GM23338 (cell line): ENCODE results near the gene KNOP1. TPM values are rescaled to one million over a fixed set of nuclear protein-coding genes. Genes with fewer than 3 reads are reported as not detected.

Source experiments
- ATAC-seq: fragments of 200-7000 bp; cut with Tn5 transposase; 3 replicates; pipeline ENCODE4 v1.9.1; 2020
- DNase-seq: peaks from one replicate; pipeline ENCODE4 v3.0.0-alpha.2; 2015; ENCODE audit warnings: low spot score
- H2AFZ ChIP-seq: fragments of 200-600 bp; sonication (generic); 2 replicates; pipeline ENCODE4 v1.8.0; 2016; ENCODE audit warnings: antibody characterized with exemption, mild to moderate bottlenecking, moderate library complexity
- H3F3A ChIP-seq: fragments of 200-600 bp; sonication (generic); replicated peaks from 2 replicates; pipeline ENCODE4 v1.8.0; 2017; ENCODE audit warnings: antibody characterized with exemption, mixed run types, low read depth
- H3K27ac ChIP-seq: fragments of 200-600 bp; sonication (generic); 2 replicates; pipeline ENCODE4 v1.6.1; 2016; ENCODE audit warnings: low read depth
- H3K27me3 ChIP-seq: fragments of 200-600 bp; sonication (generic); 2 replicates; pipeline ENCODE4 v1.8.0; 2016; ENCODE audit warnings: mild to moderate bottlenecking, mixed run types, moderate library complexity; ENCODE audit not compliant: insufficient read depth
- H3K36me3 ChIP-seq: fragments of 200-600 bp; sonication (generic); 2 replicates; pipeline ENCODE4 v1.8.0; 2016; ENCODE audit warnings: mild to moderate bottlenecking; ENCODE audit not compliant: insufficient read depth
- H3K4me1 ChIP-seq: fragments of 200-600 bp; sonication (generic); 2 replicates; pipeline ENCODE4 v1.8.0; 2016; ENCODE audit warnings: mild to moderate bottlenecking, moderate library complexity; ENCODE audit not compliant: insufficient read depth
- H3K4me2 ChIP-seq: fragments of 200-600 bp; sonication (generic); 2 replicates; pipeline ENCODE4 v1.7.1; 2017; ENCODE audit warnings: mixed run types
- H3K4me3 ChIP-seq: fragments of 200-600 bp; sonication (generic); 2 replicates; pipeline ENCODE4 v1.6.1; 2016; ENCODE audit warnings: mixed run types
- H3K79me2 ChIP-seq: fragments of 200-600 bp; sonication (generic); replicated peaks from 2 replicates; pipeline ENCODE4 v1.8.0; 2017; ENCODE audit warnings: mild to moderate bottlenecking; ENCODE audit not compliant: insufficient read depth
- H3K9me2 ChIP-seq: fragments of 200-600 bp; sonication (generic); 2 replicates; pipeline ENCODE4 v1.8.0; 2017; ENCODE audit not compliant: insufficient read depth
- H4K20me1 ChIP-seq: fragments of 200-600 bp; sonication (generic); replicated peaks from 2 replicates; pipeline ENCODE4 v1.8.0; 2017; ENCODE audit warnings: mild to moderate bottlenecking; ENCODE audit not compliant: insufficient read depth
- H3K27ac Mint-ChIP-seq: 2 replicates; pipeline ENCODE4 v1.8.0; 2020; ENCODE audit warnings: inconsistent platforms, mild to moderate bottlenecking, moderate library complexity, mixed read lengths
- H3K27me3 Mint-ChIP-seq: 3 replicates; pipeline ENCODE4 v1.8.0; 2022; ENCODE audit warnings: low read depth, mild to moderate bottlenecking, moderate library complexity, mixed read lengths, inconsistent platforms; ENCODE audit not compliant: insufficient read depth, poor library complexity
- H3K36me3 Mint-ChIP-seq: 3 replicates; pipeline ENCODE4 v1.8.0; 2021; ENCODE audit warnings: low read depth, mild to moderate bottlenecking, inconsistent platforms, moderate library complexity, mixed read lengths
- H3K4me1 Mint-ChIP-seq: 3 replicates; pipeline ENCODE4 v1.8.0; 2020; ENCODE audit warnings: mild to moderate bottlenecking, inconsistent platforms, mixed read lengths
- H3K4me3 Mint-ChIP-seq: 3 replicates; pipeline ENCODE4 v1.8.0; 2021; ENCODE audit warnings: moderate library complexity, mild to moderate bottlenecking, inconsistent platforms, mixed read lengths
- H3K9me3 Mint-ChIP-seq: 3 replicates; pipeline ENCODE4 v1.8.0; 2020; ENCODE audit warnings: moderate library complexity, mild to moderate bottlenecking, inconsistent platforms, mixed read lengths
- EZH2 ChIP-seq: fragments of 200-600 bp; sonication (generic); IDR thresholded peaks from one replicate; pipeline ENCODE4 v1.8.0; 2017; ENCODE audit warnings: antibody characterized with exemption, mild to moderate bottlenecking, low read depth; ENCODE audit not compliant: unreplicated experiment
- EZH2phosphoT487 ChIP-seq: fragments of 200-600 bp; sonication (generic); IDR thresholded peaks from one replicate; pipeline ENCODE4 v1.8.1; 2018; ENCODE audit warnings: antibody characterized with exemption; ENCODE audit not compliant: unreplicated experiment
- JUNB ChIP-seq: IDR thresholded peaks from one replicate; pipeline ENCODE4 v1.6.1; 2016; ENCODE audit warnings: antibody characterized with exemption; ENCODE audit not compliant: unreplicated experiment
- NANOG ChIP-seq: IDR thresholded peaks from 2 replicates; pipeline ENCODE4 v1.6.1; 2016; ENCODE audit warnings: antibody characterized with exemption, borderline replicate concordance
- ZNF331 ChIP-seq: fragments of 250-450 bp; sonication (Bioruptor Pico); IDR thresholded peaks from 2 replicates; pipeline ENCODE4 v1.5.0; 2020; ENCODE audit warnings: low read depth, mild to moderate bottlenecking, moderate library complexity
- polyA plus RNA-seq: library from polyadenylated mRNA; unstranded; fragments of >200 nt; fragmentation: Nextera tagmentation; extraction: Ambion mirVana; gene quantifications from 2 replicates; pipeline ENCODE4 v1.2.1, GENCODE V29; 2016
- total RNA-seq: library from RNA; depleted of rRNA; stranded (reverse); fragments of >200 nt; shearing (Covaris generic); gene quantifications from 2 replicates; pipeline ENCODE4 v1.2.3, GENCODE V29; 2014
- TF ChIP-seq, protein P1 (sequence below), 2 experiments: fragments of 200-600 bp in 1 of 2; sonication (generic) in 1 of 2; conservative IDR thresholded peaks; 2 replicates each; pipeline versions ENCODE4 v1.5.1 to v1.6.1; 2016 to 2017; ENCODE audit warnings: antibody characterized with exemption in 2 of 2, low read depth in 2 of 2, mild to moderate bottlenecking in 2 of 2, moderate library complexity in 1 of 2
- TF ChIP-seq, protein P2 (sequence below): fragments of 250-450 bp; sonication (Bioruptor Pico); IDR thresholded peaks from 2 replicates; pipeline ENCODE4 v1.5.0; 2020; ENCODE audit warnings: mild to moderate bottlenecking, moderate library complexity

Gene KNOP1
- total and polyA plus RNA-seq, 2 experiments from 2014 or later = 57.7 to 190 TPM

DNA sequence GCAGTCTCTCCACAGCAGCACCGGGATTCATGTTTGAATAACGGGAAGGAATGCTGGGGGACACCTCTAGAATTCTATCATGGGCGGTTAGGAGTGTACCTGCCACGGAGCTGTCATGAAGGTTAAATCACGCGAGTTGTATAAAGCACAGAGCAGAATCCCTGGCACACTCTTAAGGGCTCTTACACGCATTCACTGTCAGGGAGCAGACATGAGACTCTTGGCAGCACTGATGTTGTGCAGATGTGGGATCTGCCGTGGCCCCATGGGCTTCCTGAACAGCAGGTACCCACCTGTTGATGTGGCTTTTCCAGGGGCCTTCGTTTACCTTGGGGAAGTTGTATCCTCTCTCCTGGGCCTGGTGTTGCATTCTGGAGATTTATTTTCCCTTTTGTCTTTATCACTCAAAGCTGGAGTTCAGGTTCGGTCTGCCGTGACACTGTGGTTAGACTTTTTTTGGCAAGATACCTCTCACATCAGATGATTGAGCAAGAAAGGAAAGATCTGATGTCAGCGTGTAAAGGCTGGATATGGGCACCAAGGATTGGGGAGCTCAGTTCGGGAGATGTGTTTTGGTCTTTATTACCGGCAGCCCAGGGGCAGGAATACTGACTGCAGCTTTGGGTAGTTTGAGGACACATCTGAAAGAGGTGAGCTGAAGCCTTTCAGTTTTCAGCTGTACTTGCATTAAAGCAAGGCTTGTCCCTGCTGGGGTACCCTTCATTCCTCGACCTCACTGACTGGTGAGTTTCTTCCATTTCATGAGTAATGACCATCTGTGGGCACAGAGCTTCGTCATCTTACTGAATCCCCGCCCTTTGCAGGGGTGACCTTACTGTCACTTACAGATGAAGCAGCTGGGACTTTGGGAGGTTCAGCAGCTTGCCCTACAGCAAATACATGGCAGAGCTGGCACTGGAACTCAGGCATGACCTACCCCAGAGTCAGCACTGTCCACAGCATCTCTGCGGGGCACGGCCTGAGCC lies 19.3 kb downstream of the KNOP1 start (continued):
- no peak for TF ChIP-seq ZNF331 (CRISPR knock-in tag)
- TF ChIP-seq EZH2 = no peak
- no peak for TF ChIP-seq EZH2phosphoT487
- TF ChIP-seq NANOG = no peak

DNA sequence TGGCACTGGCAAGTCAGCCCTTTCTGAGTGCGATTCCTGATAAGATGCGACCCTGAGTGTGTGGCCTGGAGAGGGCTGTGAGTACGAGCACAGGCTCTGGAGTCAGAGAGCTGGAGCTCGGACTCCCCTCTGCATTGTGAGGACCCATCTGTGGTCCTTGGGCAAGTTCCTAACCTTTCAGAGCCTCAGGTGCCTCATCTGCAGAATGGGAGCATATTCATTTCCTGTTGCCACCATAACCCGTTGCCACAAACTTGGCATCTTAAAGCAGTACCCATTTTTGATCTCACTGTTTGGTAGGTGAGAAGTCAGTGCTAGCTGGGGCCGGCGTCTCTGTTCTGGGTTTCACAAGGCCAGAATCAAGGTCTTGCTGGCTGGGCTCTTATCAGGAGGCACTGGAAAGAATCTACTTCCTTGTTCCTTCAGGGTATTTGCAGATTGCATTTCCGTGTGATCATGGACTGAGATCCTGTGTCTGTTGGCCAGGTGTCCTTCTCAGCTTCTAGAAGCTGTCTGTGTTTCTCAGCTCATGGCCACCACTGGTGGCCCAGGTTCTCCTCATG lies 20.2 kb downstream of the KNOP1 start:
- Mint-ChIP-seq H3K27ac (no peak overlapping the region), H3K27me3 (no peaks in the 10 kb centered on the region), H3K4me1 (no peaks in the 10 kb centered on the region), H3K4me3 (no peak overlapping the region), H3K36me3 (peaks cover 88% of the 10 kb centered on the region), H3K9me3 (peaks cover 25% of the 10 kb centered on the region; the same call in 2 of the 3 replicates)
- Histone ChIP-seq H2AFZ (no peak overlapping the region), H3K4me1 (no peaks in the 10 kb centered on the region), H3K27ac (no peak overlapping the region), H3K27me3 (no peaks in the 10 kb centered on the region), H3K79me2 (peaks cover 9% of the 10 kb centered on the region), H3K36me3 (peaks cover 27% of the 10 kb centered on the region), H3K4me2 (no peak overlapping the region), H4K20me1 (peaks cover 21% of the 10 kb centered on the region; the same call in 1 of the 2 replicates), H3K4me3 (no peak overlapping the region), H3K9me2 (no peaks in the 10 kb centered on the region), H3F3A (0 out of 2 replicates have a peak, but pooled peaks cover 10% of the 10 kb centered on the region)
- ATAC-seq (no peak), DNase-seq (no peak)
- TF ChIP-seq JUNB (no peak), NANOG (no peak)
- TF ChIP-seq, protein P1, sequence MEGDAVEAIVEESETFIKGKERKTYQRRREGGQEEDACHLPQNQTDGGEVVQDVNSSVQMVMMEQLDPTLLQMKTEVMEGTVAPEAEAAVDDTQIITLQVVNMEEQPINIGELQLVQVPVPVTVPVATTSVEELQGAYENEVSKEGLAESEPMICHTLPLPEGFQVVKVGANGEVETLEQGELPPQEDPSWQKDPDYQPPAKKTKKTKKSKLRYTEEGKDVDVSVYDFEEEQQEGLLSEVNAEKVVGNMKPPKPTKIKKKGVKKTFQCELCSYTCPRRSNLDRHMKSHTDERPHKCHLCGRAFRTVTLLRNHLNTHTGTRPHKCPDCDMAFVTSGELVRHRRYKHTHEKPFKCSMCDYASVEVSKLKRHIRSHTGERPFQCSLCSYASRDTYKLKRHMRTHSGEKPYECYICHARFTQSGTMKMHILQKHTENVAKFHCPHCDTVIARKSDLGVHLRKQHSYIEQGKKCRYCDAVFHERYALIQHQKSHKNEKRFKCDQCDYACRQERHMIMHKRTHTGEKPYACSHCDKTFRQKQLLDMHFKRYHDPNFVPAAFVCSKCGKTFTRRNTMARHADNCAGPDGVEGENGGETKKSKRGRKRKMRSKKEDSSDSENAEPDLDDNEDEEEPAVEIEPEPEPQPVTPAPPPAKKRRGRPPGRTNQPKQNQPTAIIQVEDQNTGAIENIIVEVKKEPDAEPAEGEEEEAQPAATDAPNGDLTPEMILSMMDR (conservative IDR thresholded peaks at IDR 0.05; ENCODE audit: low read depth in 2 of 2) = no peak
- TF ChIP-seq, protein P2, sequence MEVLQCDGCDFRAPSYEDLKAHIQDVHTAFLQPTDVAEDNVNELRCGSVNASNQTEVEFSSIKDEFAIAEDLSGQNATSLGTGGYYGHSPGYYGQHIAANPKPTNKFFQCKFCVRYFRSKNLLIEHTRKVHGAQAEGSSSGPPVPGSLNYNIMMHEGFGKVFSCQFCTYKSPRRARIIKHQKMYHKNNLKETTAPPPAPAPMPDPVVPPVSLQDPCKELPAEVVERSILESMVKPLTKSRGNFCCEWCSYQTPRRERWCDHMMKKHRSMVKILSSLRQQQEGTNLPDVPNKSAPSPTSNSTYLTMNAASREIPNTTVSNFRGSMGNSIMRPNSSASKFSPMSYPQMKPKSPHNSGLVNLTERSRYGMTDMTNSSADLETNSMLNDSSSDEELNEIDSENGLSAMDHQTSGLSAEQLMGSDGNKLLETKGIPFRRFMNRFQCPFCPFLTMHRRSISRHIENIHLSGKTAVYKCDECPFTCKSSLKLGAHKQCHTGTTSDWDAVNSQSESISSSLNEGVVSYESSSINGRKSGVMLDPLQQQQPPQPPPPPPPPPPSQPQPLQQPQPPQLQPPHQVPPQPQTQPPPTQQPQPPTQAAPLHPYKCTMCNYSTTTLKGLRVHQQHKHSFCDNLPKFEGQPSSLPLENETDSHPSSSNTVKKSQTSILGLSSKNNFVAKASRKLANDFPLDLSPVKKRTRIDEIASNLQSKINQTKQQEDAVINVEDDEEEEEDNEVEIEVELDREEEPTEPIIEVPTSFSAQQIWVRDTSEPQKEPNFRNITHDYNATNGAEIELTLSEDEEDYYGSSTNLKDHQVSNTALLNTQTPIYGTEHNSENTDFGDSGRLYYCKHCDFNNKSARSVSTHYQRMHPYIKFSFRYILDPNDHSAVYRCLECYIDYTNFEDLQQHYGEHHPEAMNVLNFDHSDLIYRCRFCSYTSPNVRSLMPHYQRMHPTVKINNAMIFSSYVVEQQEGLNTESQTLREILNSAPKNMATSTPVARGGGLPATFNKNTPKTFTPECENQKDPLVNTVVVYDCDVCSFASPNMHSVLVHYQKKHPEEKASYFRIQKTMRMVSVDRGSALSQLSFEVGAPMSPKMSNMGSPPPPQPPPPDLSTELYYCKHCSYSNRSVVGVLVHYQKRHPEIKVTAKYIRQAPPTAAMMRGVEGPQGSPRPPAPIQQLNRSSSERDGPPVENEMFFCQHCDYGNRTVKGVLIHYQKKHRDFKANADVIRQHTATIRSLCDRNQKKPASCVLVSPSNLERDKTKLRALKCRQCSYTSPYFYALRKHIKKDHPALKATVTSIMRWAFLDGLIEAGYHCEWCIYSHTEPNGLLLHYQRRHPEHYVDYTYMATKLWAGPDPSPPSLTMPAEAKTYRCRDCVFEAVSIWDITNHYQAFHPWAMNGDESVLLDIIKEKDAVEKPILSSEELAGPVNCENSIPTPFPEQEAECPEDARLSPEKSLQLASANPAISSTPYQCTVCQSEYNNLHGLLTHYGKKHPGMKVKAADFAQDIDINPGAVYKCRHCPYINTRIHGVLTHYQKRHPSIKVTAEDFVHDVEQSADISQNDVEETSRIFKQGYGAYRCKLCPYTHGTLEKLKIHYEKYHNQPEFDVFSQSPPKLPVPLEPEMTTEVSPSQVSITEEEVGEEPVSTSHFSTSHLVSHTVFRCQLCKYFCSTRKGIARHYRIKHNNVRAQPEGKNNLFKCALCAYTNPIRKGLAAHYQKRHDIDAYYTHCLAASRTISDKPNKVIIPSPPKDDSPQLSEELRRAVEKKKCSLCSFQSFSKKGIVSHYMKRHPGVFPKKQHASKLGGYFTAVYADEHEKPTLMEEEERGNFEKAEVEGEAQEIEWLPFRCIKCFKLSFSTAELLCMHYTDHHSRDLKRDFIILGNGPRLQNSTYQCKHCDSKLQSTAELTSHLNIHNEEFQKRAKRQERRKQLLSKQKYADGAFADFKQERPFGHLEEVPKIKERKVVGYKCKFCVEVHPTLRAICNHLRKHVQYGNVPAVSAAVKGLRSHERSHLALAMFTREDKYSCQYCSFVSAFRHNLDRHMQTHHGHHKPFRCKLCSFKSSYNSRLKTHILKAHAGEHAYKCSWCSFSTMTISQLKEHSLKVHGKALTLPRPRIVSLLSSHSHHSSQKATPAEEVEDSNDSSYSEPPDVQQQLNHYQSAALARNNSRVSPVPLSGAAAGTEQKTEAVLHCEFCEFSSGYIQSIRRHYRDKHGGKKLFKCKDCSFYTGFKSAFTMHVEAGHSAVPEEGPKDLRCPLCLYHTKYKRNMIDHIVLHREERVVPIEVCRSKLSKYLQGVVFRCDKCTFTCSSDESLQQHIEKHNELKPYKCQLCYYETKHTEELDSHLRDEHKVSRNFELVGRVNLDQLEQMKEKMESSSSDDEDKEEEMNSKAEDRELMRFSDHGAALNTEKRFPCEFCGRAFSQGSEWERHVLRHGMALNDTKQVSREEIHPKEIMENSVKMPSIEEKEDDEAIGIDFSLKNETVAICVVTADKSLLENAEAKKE (CRISPR knock-in tag) = no peak
